GM12874 (cell line): ENCODE results near the gene SVOPL.

Experiments
- TF ChIP-seq, protein P1 (sequence below): IDR thresholded peaks from 2 replicates; pipeline ENCODE4 v1.5.1; 2011; ENCODE audit warnings: low read depth, mild to moderate bottlenecking, control low read depth, low read length, moderate library complexity; ENCODE audit not compliant: insufficient read depth

SVOPL gene

DNA sequence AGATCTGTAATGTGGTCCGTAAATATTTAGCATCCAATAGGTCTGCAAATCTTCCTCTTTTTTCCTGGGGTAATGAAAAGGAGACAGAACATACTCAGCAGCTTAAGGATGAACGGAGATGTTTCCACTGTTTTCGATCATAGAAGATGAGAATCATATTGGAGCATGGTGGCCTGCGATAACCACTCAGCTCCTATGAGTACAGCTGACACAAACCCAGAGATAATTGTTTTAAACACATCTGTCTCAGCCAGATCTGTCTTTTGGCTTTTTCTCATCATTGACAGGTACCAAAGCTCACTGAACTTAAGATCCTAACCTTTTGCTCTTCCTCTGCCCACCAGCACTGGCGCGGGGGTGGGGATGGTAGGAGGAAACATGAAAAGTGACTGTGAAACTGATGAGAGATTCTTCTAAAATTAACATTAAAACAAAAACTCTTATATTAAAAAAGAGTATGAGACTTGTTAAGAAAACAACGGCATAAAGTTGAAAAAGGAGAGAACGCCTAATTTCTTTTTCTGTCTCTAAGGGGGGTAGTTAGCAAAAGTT is 71.0 kb downstream of the SVOPL start:
- TF ChIP-seq, protein P1, sequence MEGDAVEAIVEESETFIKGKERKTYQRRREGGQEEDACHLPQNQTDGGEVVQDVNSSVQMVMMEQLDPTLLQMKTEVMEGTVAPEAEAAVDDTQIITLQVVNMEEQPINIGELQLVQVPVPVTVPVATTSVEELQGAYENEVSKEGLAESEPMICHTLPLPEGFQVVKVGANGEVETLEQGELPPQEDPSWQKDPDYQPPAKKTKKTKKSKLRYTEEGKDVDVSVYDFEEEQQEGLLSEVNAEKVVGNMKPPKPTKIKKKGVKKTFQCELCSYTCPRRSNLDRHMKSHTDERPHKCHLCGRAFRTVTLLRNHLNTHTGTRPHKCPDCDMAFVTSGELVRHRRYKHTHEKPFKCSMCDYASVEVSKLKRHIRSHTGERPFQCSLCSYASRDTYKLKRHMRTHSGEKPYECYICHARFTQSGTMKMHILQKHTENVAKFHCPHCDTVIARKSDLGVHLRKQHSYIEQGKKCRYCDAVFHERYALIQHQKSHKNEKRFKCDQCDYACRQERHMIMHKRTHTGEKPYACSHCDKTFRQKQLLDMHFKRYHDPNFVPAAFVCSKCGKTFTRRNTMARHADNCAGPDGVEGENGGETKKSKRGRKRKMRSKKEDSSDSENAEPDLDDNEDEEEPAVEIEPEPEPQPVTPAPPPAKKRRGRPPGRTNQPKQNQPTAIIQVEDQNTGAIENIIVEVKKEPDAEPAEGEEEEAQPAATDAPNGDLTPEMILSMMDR, result no peak

DNA sequence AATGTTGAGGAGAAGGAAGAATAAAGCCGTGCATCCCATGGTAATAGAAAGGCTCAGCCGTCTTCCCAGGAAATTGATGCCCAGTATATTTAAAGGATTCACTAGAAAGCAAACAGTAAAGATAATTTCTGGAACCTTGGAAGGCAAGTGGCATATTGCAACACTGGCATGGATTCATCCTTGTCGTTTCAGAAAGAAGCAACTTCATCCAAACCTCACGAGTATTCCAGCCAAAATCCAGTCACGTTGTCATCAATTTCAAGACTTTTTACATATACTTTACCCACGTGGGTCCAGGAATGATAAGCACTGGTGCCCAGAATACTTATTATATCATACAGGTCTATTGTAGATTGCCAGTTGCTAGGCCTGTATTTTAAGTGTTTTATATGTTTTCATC is 73.8 kb downstream of the SVOPL start:
- TF ChIP-seq, protein P1, result no peak

- TF ChIP-seq, protein P1, result no peak
These were observed 74.3 kb downstream of the SVOPL start for GRCh38 chr7:138626846-138627245.

GRCh38 chr7:138625849-138626230 is 75.3 kb downstream of the SVOPL start:
- TF ChIP-seq, protein P1, result no peak

GRCh38 chr7:138625084-138625848 is 75.9 kb downstream of the SVOPL start:
- TF ChIP-seq, protein P1, result no peak

GRCh38 chr7:138622841-138623240 is 78.3 kb downstream of the SVOPL start:
- TF ChIP-seq, protein P1, result no peak

- TF ChIP-seq, protein P1, result no peak
These were observed 82.2 kb downstream of the SVOPL start for GRCh38 chr7:138618933-138619332.
